Kidney (tissue), 14 donors: Measurements from ENCODE around the gene CALN1. TPM values are rescaled to one million over a fixed set of nuclear protein-coding genes. Genes with fewer than 3 reads are reported as not detected.

Experiments
- DNase-seq, 5 donors: peaks; one replicate each; pipeline ENCODE4 v3.0.0-alpha.2; 2013 to 2020
- FAIRE-seq: peaks from 2 replicates; lab custom pipeline; 2012; peaks lifted over from hg19 to GRCh38; lab: Jason Lieb, UNC
- H3K27ac ChIP-seq, 2 donors: one replicate each; pipeline ENCODE4 v1.7.0; 2013; ENCODE audit warnings: low read depth in 2 of 2, low read length in 2 of 2, inconsistent platforms in 1 of 2
- H3K27me3 ChIP-seq: one replicate; pipeline ENCODE4 v1.7.1; 2013; ENCODE audit warnings: low read length, inconsistent platforms; ENCODE audit not compliant: control insufficient read depth, insufficient read depth
- H3K36me3 ChIP-seq, 3 donors: one replicate each; pipeline versions ENCODE4 v1.7.0 to v1.7.1; 2013; ENCODE audit warnings: low read length in 3 of 3, control low read depth in 1 of 3, inconsistent platforms in 1 of 3; ENCODE audit not compliant: insufficient read depth in 3 of 3, control insufficient read depth in 2 of 3
- H3K4me1 ChIP-seq, 3 donors: one replicate each; pipeline versions ENCODE4 v1.7.0 to v1.7.1; 2013; ENCODE audit warnings: low read length in 3 of 3, inconsistent platforms in 1 of 3, low read depth in 1 of 3; ENCODE audit not compliant: control insufficient read depth in 2 of 3, insufficient read depth in 2 of 3
- H3K4me3 ChIP-seq, 3 donors: one replicate each; pipeline versions ENCODE4 v1.7.0 to v1.8.1; 2013; ENCODE audit warnings: low read length in 3 of 3, control low read depth in 1 of 3, inconsistent platforms in 1 of 3
- H3K9ac ChIP-seq, 3 donors: one replicate each; pipeline versions ENCODE4 v1.7.0 to v1.7.1; 2013; ENCODE audit warnings: low read length in 3 of 3, control low read depth in 1 of 3, inconsistent platforms in 1 of 3
- H3K9me3 ChIP-seq, 3 donors: one replicate each; pipeline versions ENCODE4 v1.7.0 to v1.7.1; 2013; ENCODE audit warnings: low read length in 3 of 3, control low read depth in 1 of 3, inconsistent platforms in 1 of 3; ENCODE audit not compliant: control insufficient read depth in 2 of 3, insufficient read depth in 1 of 3
- CTCF ChIP-seq: IDR thresholded peaks from 3 replicates; pipeline ENCODE4 v1.5.1; 2012; ENCODE audit warnings: mild to moderate bottlenecking, moderate library complexity, borderline replicate concordance; ENCODE audit not compliant: insufficient read depth; ENCODE audit errors: extremely low read depth
- intact Hi-C: fragments of 100-400 bp; cut with DNase I; formaldehyde crosslinking; loops from one replicate; pipeline ENCODE4 v1.11.1; 2022
- polyA plus RNA-seq: library from polyadenylated mRNA; stranded (reverse); fragments of 350-450 nt; fragmentation: Illumina TruSeq; extraction: RNeasy Lipid Tissue Mini Kit (QIAGEN cat#74804); gene quantifications from one replicate; pipeline ENCODE4 v1.2.3, GENCODE V29; 2014; ENCODE audit warnings: low read depth, low replicate concordance; ENCODE audit not compliant: insufficient read depth
- total RNA-seq: library from RNA; stranded (reverse); fragmentation: NEBNext Ultra II Directional; extraction: Animal tissue kit (Norgen Biotek cat#: 25700); gene quantifications from one replicate; pipeline ENCODE4 v1.2.1, GENCODE V29; 2021
- donor health status: control.
- donor health status: control.
- donor health status: control.
- donor health status: control.
- donor health status: control.
- donor health status: DM: yes; HTN: yes; CAD: no.
- donor health status: Normal renal cell carcinoma (clear cell type).

Gene CALN1
- total and polyA plus RNA-seq, 2 donors from 2014 or later, result not detected

GRCh38 chr7:72430531-72430930 is 18.4 kb upstream of the CALN1 start:
- no peak for FAIRE-seq
- no peak for DNase-seq

DNA sequence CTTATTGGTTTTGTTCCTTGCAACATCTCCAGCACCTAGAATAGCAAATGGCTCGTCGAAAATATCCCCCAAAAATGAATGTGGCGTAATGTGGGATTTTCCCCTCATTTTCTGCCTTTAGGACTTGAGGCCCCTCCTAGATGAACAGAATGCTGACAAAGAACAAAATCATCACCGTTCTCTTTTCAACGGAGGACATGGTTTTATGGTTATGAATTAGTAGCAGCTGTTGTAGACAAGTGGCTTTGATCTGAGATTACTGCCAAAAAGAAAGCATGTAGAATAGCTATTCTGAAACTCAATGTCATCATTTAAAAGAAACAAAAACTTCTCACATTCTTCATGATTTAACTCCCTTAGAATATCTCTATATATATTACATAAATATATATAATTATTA is 17.2 kb upstream of the CALN1 start:
- Histone ChIP-seq H3K27me3 (no peaks in the 10 kb centered on the region), H3K27ac (no peak overlapping the region), H3K36me3 (no peaks in the 10 kb centered on the region), H3K4me3 (no peak overlapping the region), H3K9ac (no peak overlapping the region), H3K4me1 (no peaks in the 10 kb centered on the region), H3K9me3 (no peaks in the 10 kb centered on the region)
- DNase-seq, result no peak
- no peak for FAIRE-seq
- intact Hi-C loops, result no loop called here
- no peak for TF ChIP-seq CTCF

More at GRCh38 chr7:72430531-72430930, 18.4 kb upstream of the CALN1 start:
- intact Hi-C loops, result no loop called here
- H3K4me1 ChIP-seq, result no peaks in the 10 kb centered on the region
- no peak overlapping the region for H3K27ac ChIP-seq
- H3K36me3 ChIP-seq, result no peaks in the 10 kb centered on the region
- no peak overlapping the region for H3K9ac ChIP-seq
- H3K4me3 ChIP-seq, result no peak overlapping the region
- no peak for TF ChIP-seq CTCF
- no peaks in the 10 kb centered on the region for H3K27me3 ChIP-seq
- H3K9me3 ChIP-seq, result no peaks in the 10 kb centered on the region

- intact Hi-C loops, result no loop called here
- H3K36me3 ChIP-seq, result no peaks in the 10 kb centered on the region
- H3K9ac ChIP-seq, result no peak overlapping the region
- no peak for TF ChIP-seq CTCF
- no peak overlapping the region for H3K4me3 ChIP-seq
- FAIRE-seq, result no peak
- peaks cover 0 to 11% (median 2%) of the 10 kb centered on the region in 3 donors for H3K9me3 ChIP-seq
- H3K27ac ChIP-seq, result no peak overlapping the region
- no peaks in the 10 kb centered on the region for H3K27me3 ChIP-seq
- no peaks in the 10 kb centered on the region for H3K4me1 ChIP-seq
- DNase-seq, result no peak
These were observed 4.7 kb upstream of the CALN1 start for GRCh38 chr7:72416846-72417245.

DNA sequence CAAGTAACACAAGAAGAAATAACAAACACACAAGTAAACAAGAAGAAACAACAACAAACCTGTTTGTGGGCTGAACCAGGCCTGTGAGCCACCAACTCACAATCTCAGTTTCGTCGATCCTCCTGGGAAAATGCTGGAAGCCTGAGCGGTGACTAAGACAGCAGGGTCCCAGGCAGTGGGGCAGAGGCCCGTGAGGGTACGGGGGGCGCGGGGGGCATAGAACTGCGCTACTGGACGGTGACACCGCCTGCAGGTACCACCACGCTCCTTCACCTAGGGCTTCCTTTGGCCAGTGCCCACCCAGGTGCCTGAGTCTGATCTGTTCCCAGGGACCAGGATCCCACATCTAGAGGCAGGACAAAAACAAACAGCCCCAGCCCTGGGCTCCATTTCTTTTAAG is 3.4 kb upstream of the CALN1 start:
- no peak for FAIRE-seq
- H3K9me3 ChIP-seq, result peaks cover 0 to 11% (median 2%) of the 10 kb centered on the region in 3 donors

More for the DNA sequence above, 3.4 kb upstream of the CALN1 start:
- Histone ChIP-seq H3K27ac (no peak overlapping the region), H3K4me1 (no peaks in the 10 kb centered on the region), H3K4me3 (no peak overlapping the region), H3K27me3 (no peaks in the 10 kb centered on the region), H3K36me3 (no peaks in the 10 kb centered on the region), H3K9ac (no peak overlapping the region)
- DNase-seq, result no peak
- intact Hi-C loops, result no loop called here
- no peak for TF ChIP-seq CTCF
